GM23338 (cell line): ENCODE data around the gene C1orf198. TPM values are rescaled to one million over a fixed set of nuclear protein-coding genes. Genes with fewer than 3 reads are reported as not detected.

Experiments used
- ATAC-seq: fragments of 200-7000 bp; cut with Tn5 transposase; 3 replicates; pipeline ENCODE4 v1.9.1; 2020
- DNase-seq: peaks from one replicate; pipeline ENCODE4 v3.0.0-alpha.2; 2015; ENCODE audit warnings: low spot score
- H2AFZ ChIP-seq: fragments of 200-600 bp; sonication (generic); 2 replicates; pipeline ENCODE4 v1.8.0; 2016; ENCODE audit warnings: antibody characterized with exemption, mild to moderate bottlenecking, moderate library complexity
- H3F3A ChIP-seq: fragments of 200-600 bp; sonication (generic); replicated peaks from 2 replicates; pipeline ENCODE4 v1.8.0; 2017; ENCODE audit warnings: antibody characterized with exemption, mixed run types, low read depth
- H3K27ac ChIP-seq: fragments of 200-600 bp; sonication (generic); 2 replicates; pipeline ENCODE4 v1.6.1; 2016; ENCODE audit warnings: low read depth
- H3K27me3 ChIP-seq: fragments of 200-600 bp; sonication (generic); 2 replicates; pipeline ENCODE4 v1.8.0; 2016; ENCODE audit warnings: mild to moderate bottlenecking, mixed run types, moderate library complexity; ENCODE audit not compliant: insufficient read depth
- H3K36me3 ChIP-seq: fragments of 200-600 bp; sonication (generic); 2 replicates; pipeline ENCODE4 v1.8.0; 2016; ENCODE audit warnings: mild to moderate bottlenecking; ENCODE audit not compliant: insufficient read depth
- H3K4me1 ChIP-seq: fragments of 200-600 bp; sonication (generic); 2 replicates; pipeline ENCODE4 v1.8.0; 2016; ENCODE audit warnings: mild to moderate bottlenecking, moderate library complexity; ENCODE audit not compliant: insufficient read depth
- H3K4me2 ChIP-seq: fragments of 200-600 bp; sonication (generic); 2 replicates; pipeline ENCODE4 v1.7.1; 2017; ENCODE audit warnings: mixed run types
- H3K4me3 ChIP-seq: fragments of 200-600 bp; sonication (generic); 2 replicates; pipeline ENCODE4 v1.6.1; 2016; ENCODE audit warnings: mixed run types
- H3K79me2 ChIP-seq: fragments of 200-600 bp; sonication (generic); replicated peaks from 2 replicates; pipeline ENCODE4 v1.8.0; 2017; ENCODE audit warnings: mild to moderate bottlenecking; ENCODE audit not compliant: insufficient read depth
- H3K9me2 ChIP-seq: fragments of 200-600 bp; sonication (generic); 2 replicates; pipeline ENCODE4 v1.8.0; 2017; ENCODE audit not compliant: insufficient read depth
- H4K20me1 ChIP-seq: fragments of 200-600 bp; sonication (generic); replicated peaks from 2 replicates; pipeline ENCODE4 v1.8.0; 2017; ENCODE audit warnings: mild to moderate bottlenecking; ENCODE audit not compliant: insufficient read depth
- H3K27ac Mint-ChIP-seq: 2 replicates; pipeline ENCODE4 v1.8.0; 2020; ENCODE audit warnings: inconsistent platforms, mild to moderate bottlenecking, moderate library complexity, mixed read lengths
- H3K27me3 Mint-ChIP-seq: 3 replicates; pipeline ENCODE4 v1.8.0; 2022; ENCODE audit warnings: low read depth, mild to moderate bottlenecking, moderate library complexity, mixed read lengths, inconsistent platforms; ENCODE audit not compliant: insufficient read depth, poor library complexity
- H3K36me3 Mint-ChIP-seq: 3 replicates; pipeline ENCODE4 v1.8.0; 2021; ENCODE audit warnings: low read depth, mild to moderate bottlenecking, inconsistent platforms, moderate library complexity, mixed read lengths
- H3K4me1 Mint-ChIP-seq: 3 replicates; pipeline ENCODE4 v1.8.0; 2020; ENCODE audit warnings: mild to moderate bottlenecking, inconsistent platforms, mixed read lengths
- H3K4me3 Mint-ChIP-seq: 3 replicates; pipeline ENCODE4 v1.8.0; 2021; ENCODE audit warnings: moderate library complexity, mild to moderate bottlenecking, inconsistent platforms, mixed read lengths
- H3K9me3 Mint-ChIP-seq: 3 replicates; pipeline ENCODE4 v1.8.0; 2020; ENCODE audit warnings: moderate library complexity, mild to moderate bottlenecking, inconsistent platforms, mixed read lengths
- EZH2 ChIP-seq: fragments of 200-600 bp; sonication (generic); IDR thresholded peaks from one replicate; pipeline ENCODE4 v1.8.0; 2017; ENCODE audit warnings: antibody characterized with exemption, mild to moderate bottlenecking, low read depth; ENCODE audit not compliant: unreplicated experiment
- EZH2phosphoT487 ChIP-seq: fragments of 200-600 bp; sonication (generic); IDR thresholded peaks from one replicate; pipeline ENCODE4 v1.8.1; 2018; ENCODE audit warnings: antibody characterized with exemption; ENCODE audit not compliant: unreplicated experiment
- NANOG ChIP-seq: IDR thresholded peaks from 2 replicates; pipeline ENCODE4 v1.6.1; 2016; ENCODE audit warnings: antibody characterized with exemption, borderline replicate concordance
- ZNF331 ChIP-seq: fragments of 250-450 bp; sonication (Bioruptor Pico); IDR thresholded peaks from 2 replicates; pipeline ENCODE4 v1.5.0; 2020; ENCODE audit warnings: low read depth, mild to moderate bottlenecking, moderate library complexity
- polyA plus RNA-seq: library from polyadenylated mRNA; unstranded; fragments of >200 nt; fragmentation: Nextera tagmentation; extraction: Ambion mirVana; gene quantifications from 2 replicates; pipeline ENCODE4 v1.2.1, GENCODE V29; 2016
- total RNA-seq: library from RNA; depleted of rRNA; stranded (reverse); fragments of >200 nt; shearing (Covaris generic); gene quantifications from 2 replicates; pipeline ENCODE4 v1.2.3, GENCODE V29; 2014
- TF ChIP-seq, protein P1 (sequence below): fragments of 250-450 bp; sonication (Bioruptor Pico); IDR thresholded peaks from 2 replicates; pipeline ENCODE4 v1.5.0; 2020; ENCODE audit warnings: mild to moderate bottlenecking, moderate library complexity
- TF ChIP-seq, protein P2 (sequence below), 2 experiments: fragments of 200-600 bp in 1 of 2; sonication (generic) in 1 of 2; conservative IDR thresholded peaks; 2 replicates each; pipeline versions ENCODE4 v1.5.1 to v1.6.1; 2016 to 2017; ENCODE audit warnings: antibody characterized with exemption in 2 of 2, low read depth in 2 of 2, mild to moderate bottlenecking in 2 of 2, moderate library complexity in 1 of 2

Gene C1orf198
- total and polyA plus RNA-seq, 2 experiments from 2014 or later = 14.9 to 46.6 TPM

DNA sequence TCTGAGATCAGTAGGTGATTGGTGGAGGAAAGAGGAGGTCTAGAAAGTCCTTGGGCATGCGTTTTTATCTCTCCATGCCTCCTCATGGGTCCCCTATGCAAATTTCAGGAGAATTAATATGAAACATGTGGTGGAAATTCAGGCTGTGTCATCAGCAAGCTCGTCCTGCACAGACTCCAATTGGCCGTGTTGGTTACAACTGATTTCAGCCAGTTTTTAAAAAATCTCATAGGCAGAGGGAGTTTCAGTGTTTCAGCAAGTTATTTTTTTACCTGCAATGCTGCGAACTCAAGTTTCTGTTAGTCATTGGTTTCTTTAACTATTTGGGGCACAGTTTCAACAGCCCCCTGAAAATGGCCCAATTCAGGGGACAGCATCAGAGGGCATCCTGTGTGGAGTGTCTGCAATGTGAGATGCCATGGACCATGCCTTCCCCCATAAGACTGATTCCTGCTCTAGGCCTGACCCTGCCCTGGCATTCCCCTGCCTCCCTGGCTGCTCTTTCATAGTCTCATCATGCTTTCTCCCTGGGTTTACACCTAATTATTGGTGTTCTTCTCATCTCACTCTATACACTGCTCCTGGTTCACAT, 59.9 kb downstream of the C1orf198 start (continued):
- TF ChIP-seq, protein P1, sequence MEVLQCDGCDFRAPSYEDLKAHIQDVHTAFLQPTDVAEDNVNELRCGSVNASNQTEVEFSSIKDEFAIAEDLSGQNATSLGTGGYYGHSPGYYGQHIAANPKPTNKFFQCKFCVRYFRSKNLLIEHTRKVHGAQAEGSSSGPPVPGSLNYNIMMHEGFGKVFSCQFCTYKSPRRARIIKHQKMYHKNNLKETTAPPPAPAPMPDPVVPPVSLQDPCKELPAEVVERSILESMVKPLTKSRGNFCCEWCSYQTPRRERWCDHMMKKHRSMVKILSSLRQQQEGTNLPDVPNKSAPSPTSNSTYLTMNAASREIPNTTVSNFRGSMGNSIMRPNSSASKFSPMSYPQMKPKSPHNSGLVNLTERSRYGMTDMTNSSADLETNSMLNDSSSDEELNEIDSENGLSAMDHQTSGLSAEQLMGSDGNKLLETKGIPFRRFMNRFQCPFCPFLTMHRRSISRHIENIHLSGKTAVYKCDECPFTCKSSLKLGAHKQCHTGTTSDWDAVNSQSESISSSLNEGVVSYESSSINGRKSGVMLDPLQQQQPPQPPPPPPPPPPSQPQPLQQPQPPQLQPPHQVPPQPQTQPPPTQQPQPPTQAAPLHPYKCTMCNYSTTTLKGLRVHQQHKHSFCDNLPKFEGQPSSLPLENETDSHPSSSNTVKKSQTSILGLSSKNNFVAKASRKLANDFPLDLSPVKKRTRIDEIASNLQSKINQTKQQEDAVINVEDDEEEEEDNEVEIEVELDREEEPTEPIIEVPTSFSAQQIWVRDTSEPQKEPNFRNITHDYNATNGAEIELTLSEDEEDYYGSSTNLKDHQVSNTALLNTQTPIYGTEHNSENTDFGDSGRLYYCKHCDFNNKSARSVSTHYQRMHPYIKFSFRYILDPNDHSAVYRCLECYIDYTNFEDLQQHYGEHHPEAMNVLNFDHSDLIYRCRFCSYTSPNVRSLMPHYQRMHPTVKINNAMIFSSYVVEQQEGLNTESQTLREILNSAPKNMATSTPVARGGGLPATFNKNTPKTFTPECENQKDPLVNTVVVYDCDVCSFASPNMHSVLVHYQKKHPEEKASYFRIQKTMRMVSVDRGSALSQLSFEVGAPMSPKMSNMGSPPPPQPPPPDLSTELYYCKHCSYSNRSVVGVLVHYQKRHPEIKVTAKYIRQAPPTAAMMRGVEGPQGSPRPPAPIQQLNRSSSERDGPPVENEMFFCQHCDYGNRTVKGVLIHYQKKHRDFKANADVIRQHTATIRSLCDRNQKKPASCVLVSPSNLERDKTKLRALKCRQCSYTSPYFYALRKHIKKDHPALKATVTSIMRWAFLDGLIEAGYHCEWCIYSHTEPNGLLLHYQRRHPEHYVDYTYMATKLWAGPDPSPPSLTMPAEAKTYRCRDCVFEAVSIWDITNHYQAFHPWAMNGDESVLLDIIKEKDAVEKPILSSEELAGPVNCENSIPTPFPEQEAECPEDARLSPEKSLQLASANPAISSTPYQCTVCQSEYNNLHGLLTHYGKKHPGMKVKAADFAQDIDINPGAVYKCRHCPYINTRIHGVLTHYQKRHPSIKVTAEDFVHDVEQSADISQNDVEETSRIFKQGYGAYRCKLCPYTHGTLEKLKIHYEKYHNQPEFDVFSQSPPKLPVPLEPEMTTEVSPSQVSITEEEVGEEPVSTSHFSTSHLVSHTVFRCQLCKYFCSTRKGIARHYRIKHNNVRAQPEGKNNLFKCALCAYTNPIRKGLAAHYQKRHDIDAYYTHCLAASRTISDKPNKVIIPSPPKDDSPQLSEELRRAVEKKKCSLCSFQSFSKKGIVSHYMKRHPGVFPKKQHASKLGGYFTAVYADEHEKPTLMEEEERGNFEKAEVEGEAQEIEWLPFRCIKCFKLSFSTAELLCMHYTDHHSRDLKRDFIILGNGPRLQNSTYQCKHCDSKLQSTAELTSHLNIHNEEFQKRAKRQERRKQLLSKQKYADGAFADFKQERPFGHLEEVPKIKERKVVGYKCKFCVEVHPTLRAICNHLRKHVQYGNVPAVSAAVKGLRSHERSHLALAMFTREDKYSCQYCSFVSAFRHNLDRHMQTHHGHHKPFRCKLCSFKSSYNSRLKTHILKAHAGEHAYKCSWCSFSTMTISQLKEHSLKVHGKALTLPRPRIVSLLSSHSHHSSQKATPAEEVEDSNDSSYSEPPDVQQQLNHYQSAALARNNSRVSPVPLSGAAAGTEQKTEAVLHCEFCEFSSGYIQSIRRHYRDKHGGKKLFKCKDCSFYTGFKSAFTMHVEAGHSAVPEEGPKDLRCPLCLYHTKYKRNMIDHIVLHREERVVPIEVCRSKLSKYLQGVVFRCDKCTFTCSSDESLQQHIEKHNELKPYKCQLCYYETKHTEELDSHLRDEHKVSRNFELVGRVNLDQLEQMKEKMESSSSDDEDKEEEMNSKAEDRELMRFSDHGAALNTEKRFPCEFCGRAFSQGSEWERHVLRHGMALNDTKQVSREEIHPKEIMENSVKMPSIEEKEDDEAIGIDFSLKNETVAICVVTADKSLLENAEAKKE (CRISPR knock-in tag) = no peak
- TF ChIP-seq EZH2 (no peak), EZH2phosphoT487 (no peak), ZNF331 (CRISPR knock-in tag) (no peak), NANOG (no peak)
- TF ChIP-seq, protein P2, sequence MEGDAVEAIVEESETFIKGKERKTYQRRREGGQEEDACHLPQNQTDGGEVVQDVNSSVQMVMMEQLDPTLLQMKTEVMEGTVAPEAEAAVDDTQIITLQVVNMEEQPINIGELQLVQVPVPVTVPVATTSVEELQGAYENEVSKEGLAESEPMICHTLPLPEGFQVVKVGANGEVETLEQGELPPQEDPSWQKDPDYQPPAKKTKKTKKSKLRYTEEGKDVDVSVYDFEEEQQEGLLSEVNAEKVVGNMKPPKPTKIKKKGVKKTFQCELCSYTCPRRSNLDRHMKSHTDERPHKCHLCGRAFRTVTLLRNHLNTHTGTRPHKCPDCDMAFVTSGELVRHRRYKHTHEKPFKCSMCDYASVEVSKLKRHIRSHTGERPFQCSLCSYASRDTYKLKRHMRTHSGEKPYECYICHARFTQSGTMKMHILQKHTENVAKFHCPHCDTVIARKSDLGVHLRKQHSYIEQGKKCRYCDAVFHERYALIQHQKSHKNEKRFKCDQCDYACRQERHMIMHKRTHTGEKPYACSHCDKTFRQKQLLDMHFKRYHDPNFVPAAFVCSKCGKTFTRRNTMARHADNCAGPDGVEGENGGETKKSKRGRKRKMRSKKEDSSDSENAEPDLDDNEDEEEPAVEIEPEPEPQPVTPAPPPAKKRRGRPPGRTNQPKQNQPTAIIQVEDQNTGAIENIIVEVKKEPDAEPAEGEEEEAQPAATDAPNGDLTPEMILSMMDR (conservative IDR thresholded peaks at IDR 0.05; ENCODE audit: low read depth in 2 of 2) = no peak

DNA sequence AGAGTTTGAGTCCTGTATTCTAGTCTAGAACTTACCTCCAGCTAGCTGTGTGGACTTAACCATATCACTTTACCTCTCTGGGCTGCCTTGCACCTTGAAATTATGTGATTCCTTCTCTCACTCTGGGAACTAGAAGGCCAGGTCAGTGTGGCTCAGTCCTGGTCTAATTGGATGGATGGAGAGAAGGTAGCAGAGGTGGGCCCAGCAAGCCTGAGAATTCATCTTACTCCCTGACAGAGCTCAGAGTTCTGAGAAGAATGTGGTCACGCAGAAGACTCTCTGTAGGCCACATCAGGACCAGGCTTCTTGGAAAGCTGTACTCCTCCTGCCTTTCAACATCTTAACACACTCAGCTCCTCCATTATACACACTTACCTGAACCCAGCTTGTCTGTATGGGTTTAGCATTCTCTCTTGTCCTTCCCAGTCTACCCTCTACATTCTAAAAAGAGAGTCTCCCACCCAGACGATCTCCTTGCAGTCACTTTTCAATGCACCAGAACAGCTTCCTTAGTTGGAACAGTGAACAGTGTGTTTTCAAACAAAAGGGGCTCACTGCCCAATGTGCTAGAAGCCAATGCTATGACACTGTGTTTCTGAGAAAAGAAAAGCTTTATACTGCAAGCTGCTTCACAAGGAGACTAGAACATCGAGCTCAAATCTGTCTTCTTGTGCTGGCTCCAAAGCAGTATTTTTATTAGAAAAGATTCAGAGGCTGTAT, 60.6 kb downstream of the C1orf198 start:
- no peaks in the 10 kb centered on the region for H3K4me1 ChIP-seq
- H3K36me3 ChIP-seq = no peaks in the 10 kb centered on the region
- DNase-seq = no peak
- no peaks in the 10 kb centered on the region for H3K9me2 ChIP-seq
- Mint-ChIP-seq H3K4me1 (no peaks in the 10 kb centered on the region), H3K27me3 (peaks cover 3% of the 10 kb centered on the region), H3K4me3 (no peak overlapping the region), H3K9me3 (peaks cover 5% of the 10 kb centered on the region), H3K36me3 (no peaks in the 10 kb centered on the region), H3K27ac (no peak overlapping the region)
- no peaks in the 10 kb centered on the region for H3K27me3 ChIP-seq
- H3K4me2 ChIP-seq = no peak overlapping the region
- no peak overlapping the region for H2AFZ ChIP-seq
- no peaks in the 10 kb centered on the region for H3F3A ChIP-seq
- H3K27ac ChIP-seq = no peak overlapping the region
- no peaks in the 10 kb centered on the region for H3K79me2 ChIP-seq
- no peaks in the 10 kb centered on the region for H4K20me1 ChIP-seq
- TF ChIP-seq, protein P1 (CRISPR knock-in tag) = no peak
- TF ChIP-seq EZH2phosphoT487 = no peak
- no peak overlapping the region for H3K4me3 ChIP-seq
- ATAC-seq = no peak
